Stimulated activated CD4-positive, alpha-beta T cell treated with anti-CD3 and anti-CD28 coated beads, Interleukin-2, amount 100 ng/mL, for 24 hours (primary cell): ENCODE measurements around the gene MYO1E.
"Not testable (repeated sequence)": the region's sequence is repeated elsewhere in the genome, so short reads cannot be mapped to it uniquely, and the experiment has no call there.

Experiments
- DNase-seq, 2 donors: peaks; one replicate each; pipeline ENCODE4 v3.0.0-alpha.2; 2020

Gene MYO1E

GRCh38 chr15:59372352-59373211, at the start of gene MYO1E:
Gene MYO1E, minus strand, starts transcription at chr15:59372871. Its CDS starts 371 bp downstream, at chr15:59372500.
- peak; percentile 19 to 38 for DNase-seq

- no peak for DNase-seq
Observed at GRCh38 chr15:59420986-59421618, 48.4 kb upstream of the MYO1E start.

- DNase-seq: no peak
Observed at GRCh38 chr15:59420108-59420507, 47.4 kb upstream of the MYO1E start.

GRCh38 chr15:59419170-59419569, 46.5 kb upstream of the MYO1E start:
- DNase-seq: no peak

GRCh38 chr15:59416816-59417215, 44.1 kb upstream of the MYO1E start:
- no peak for DNase-seq

- no peak for DNase-seq
Observed at GRCh38 chr15:59413577-59413976, 40.9 kb upstream of the MYO1E start.

- no peak for DNase-seq
Observed at GRCh38 chr15:59410391-59410896, 37.8 kb upstream of the MYO1E start.

- no peak for DNase-seq
Observed at GRCh38 chr15:59407946-59408345, 35.3 kb upstream of the MYO1E start.

- DNase-seq: no peak
Observed at GRCh38 chr15:59406446-59406845, 33.8 kb upstream of the MYO1E start.

- no peak for DNase-seq
Observed at GRCh38 chr15:59405079-59405478, 32.4 kb upstream of the MYO1E start.

GRCh38 chr15:59401824-59402569, 29.3 kb upstream of the MYO1E start:
- no peak for DNase-seq

GRCh38 chr15:59401051-59401823, 28.6 kb upstream of the MYO1E start:
- not testable (repeated sequence) for DNase-seq

- no peak for DNase-seq
Observed at GRCh38 chr15:59400103-59400813, 27.6 kb upstream of the MYO1E start.

GRCh38 chr15:59399465-59400102, 26.9 kb upstream of the MYO1E start:
- DNase-seq: no peak

GRCh38 chr15:59398220-59398619, 25.5 kb upstream of the MYO1E start:
- DNase-seq: no peak

- no peak for DNase-seq
Observed at GRCh38 chr15:59396679-59397078, 24.0 kb upstream of the MYO1E start.

- DNase-seq: no peak
Observed at GRCh38 chr15:59396211-59396610, 23.5 kb upstream of the MYO1E start.

GRCh38 chr15:59394166-59394661, 21.5 kb upstream of the MYO1E start:
- DNase-seq: no peak

- DNase-seq: no peak
Observed at GRCh38 chr15:59392299-59392698, 19.6 kb upstream of the MYO1E start.

GRCh38 chr15:59388670-59389069, 16.0 kb upstream of the MYO1E start:
- no peak for DNase-seq
